SJCRH30 (cell line): ENCODE results near the gene RBM28. TPM values are rescaled to one million over a fixed set of nuclear protein-coding genes. Genes with fewer than 3 reads are reported as not detected.
A peak's percentile ranks its signal among the peaks of the same experiment; 100 is the strongest.

Experiments used
- DNase-seq, 2 experiments: peaks; one replicate each; pipeline ENCODE4 v3.0.0-alpha.2; 2015 to 2020
- H3K27ac ChIP-seq: fragments of 250-450 bp; sonication (Bioruptor Pico); 2 replicates; pipeline ENCODE4 v1.5.1; 2020; ENCODE audit warnings: mild to moderate bottlenecking, moderate library complexity
- H3K27me3 ChIP-seq: fragments of 250-450 bp; sonication (Bioruptor Pico); 2 replicates; pipeline ENCODE4 v1.5.1; 2020; ENCODE audit warnings: mild to moderate bottlenecking, moderate library complexity
- H3K36me3 ChIP-seq: fragments of 250-450 bp; sonication (Bioruptor Pico); 2 replicates; pipeline ENCODE4 v1.5.1; 2020; ENCODE audit warnings: mild to moderate bottlenecking, moderate library complexity
- H3K4me1 ChIP-seq: fragments of 250-450 bp; sonication (Bioruptor Pico); 2 replicates; pipeline ENCODE4 v1.5.1; 2020; ENCODE audit warnings: mild to moderate bottlenecking, moderate library complexity
- H3K4me3 ChIP-seq: fragments of 250-450 bp; sonication (Bioruptor Pico); 2 replicates; pipeline ENCODE4 v1.5.1; 2020; ENCODE audit warnings: mild to moderate bottlenecking, moderate library complexity
- H3K9me3 ChIP-seq: fragments of 250-450 bp; sonication (Bioruptor Pico); replicated peaks from 2 replicates; pipeline ENCODE4 v1.5.1; 2020; ENCODE audit warnings: mild to moderate bottlenecking, moderate library complexity
- total RNA-seq: library from RNA; depleted of rRNA; stranded (reverse); fragments of >200 nt; shearing (Covaris generic); gene quantifications from 2 replicates; pipeline ENCODE4 v1.2.3, GENCODE V29; 2014

Gene RBM28
- total RNA-seq, 1 experiment from 2014 or later, result 49.7 TPM

GRCh38 chr7:128361411-128362379 is 18.0 kb upstream of the RBM28 start, which contains the start of gene PRRT4:
Gene PRRT4, minus strand, starts transcription at chr7:128361690.
- no peaks in the 10 kb centered on the region for H3K36me3 ChIP-seq
- H3K9me3 ChIP-seq, result no peaks in the 10 kb centered on the region
- H3K4me3 ChIP-seq, result peak within 1 kb of the TSS; percentile 62
- peak; percentile 42 to 58 for DNase-seq
- no peak within 1 kb of the TSS for H3K27ac ChIP-seq
- peaks cover 6% of the 10 kb centered on the region; the same call in 1 of the 2 replicates for H3K4me1 ChIP-seq
- no peaks in the 10 kb centered on the region for H3K27me3 ChIP-seq

- 0 out of 2 replicates have a peak, but pooled peaks cover 2% of the 10 kb centered on the region for H3K4me1 ChIP-seq
- H3K27ac ChIP-seq, result no peak overlapping the region
- no peak for DNase-seq
- no peaks in the 10 kb centered on the region for H3K9me3 ChIP-seq
- H3K27me3 ChIP-seq, result no peaks in the 10 kb centered on the region
- H3K36me3 ChIP-seq, result no peaks in the 10 kb centered on the region
- peak overlapping the region; percentile 62 for H3K4me3 ChIP-seq
Observed at GRCh38 chr7:128360359-128360678, 16.6 kb upstream of the RBM28 start.

- H3K4me3 ChIP-seq, result no peak overlapping the region
- H3K9me3 ChIP-seq, result no peaks in the 10 kb centered on the region
- no peak overlapping the region for H3K27ac ChIP-seq
- no peak for DNase-seq
- H3K36me3 ChIP-seq, result no peaks in the 10 kb centered on the region
- H3K27me3 ChIP-seq, result no peaks in the 10 kb centered on the region
- H3K4me1 ChIP-seq, result 0 out of 2 replicates have a peak, but pooled peaks cover 2% of the 10 kb centered on the region
Observed at GRCh38 chr7:128359939-128360338, 16.2 kb upstream of the RBM28 start.

- no peak for DNase-seq
- Histone ChIP-seq H3K27me3 (no peaks in the 10 kb centered on the region), H3K27ac (no peak overlapping the region), H3K4me3 (no peak overlapping the region), H3K9me3 (no peaks in the 10 kb centered on the region), H3K4me1 (0 out of 2 replicates have a peak, but pooled peaks cover 2% of the 10 kb centered on the region), H3K36me3 (no peaks in the 10 kb centered on the region)
Observed at GRCh38 chr7:128359336-128359735, 15.6 kb upstream of the RBM28 start.

DNA sequence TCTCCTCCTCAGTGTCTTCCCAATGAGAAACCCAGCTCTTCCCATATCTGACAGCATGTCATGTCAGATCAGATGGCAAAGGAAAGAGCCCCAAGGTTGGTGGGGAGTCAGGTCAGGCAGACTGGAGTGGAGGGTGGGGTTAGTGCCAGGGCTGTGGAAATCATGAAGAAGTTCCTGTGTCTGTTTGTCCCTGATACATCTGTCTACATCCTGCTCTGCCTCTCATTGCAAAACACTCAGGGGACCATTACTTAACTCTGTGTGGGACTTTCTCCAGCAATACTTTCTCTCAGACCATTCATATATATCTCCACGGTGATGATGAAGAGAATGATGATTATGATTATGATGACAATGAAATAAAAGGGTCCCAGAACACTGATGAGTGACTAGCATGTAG is 14.5 kb upstream of the RBM28 start:
- Histone ChIP-seq H3K27ac (no peak overlapping the region), H3K9me3 (no peaks in the 10 kb centered on the region), H3K36me3 (no peaks in the 10 kb centered on the region), H3K27me3 (no peaks in the 10 kb centered on the region), H3K4me1 (0 out of 2 replicates have a peak, but pooled peaks cover 2% of the 10 kb centered on the region), H3K4me3 (no peak overlapping the region)
- no peak for DNase-seq

DNA sequence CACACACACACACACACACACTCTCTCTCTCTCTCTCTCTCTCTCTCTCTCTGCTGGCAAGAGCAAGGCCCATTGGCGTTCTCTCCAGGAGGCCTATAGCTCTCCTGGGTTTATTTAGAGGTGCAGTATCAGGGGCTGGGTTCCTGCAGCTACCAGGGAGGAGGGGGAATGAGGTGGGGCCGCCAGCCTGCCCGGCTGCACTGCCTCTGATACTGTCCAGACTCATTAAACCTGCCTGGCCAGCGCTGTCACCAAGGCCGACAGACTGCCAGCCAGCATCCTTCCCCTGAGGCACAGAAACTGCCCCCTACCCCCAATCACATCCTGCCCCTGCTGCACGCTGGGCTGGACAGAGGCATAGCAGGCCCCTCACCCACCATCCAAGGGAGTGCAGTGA is 13.5 kb upstream of the RBM28 start:
- 0 out of 2 replicates have a peak, but pooled peaks cover 2% of the 10 kb centered on the region for H3K4me1 ChIP-seq
- H3K4me3 ChIP-seq, result no peak overlapping the region
- no peak overlapping the region for H3K27ac ChIP-seq
- H3K9me3 ChIP-seq, result no peaks in the 10 kb centered on the region
- no peaks in the 10 kb centered on the region for H3K27me3 ChIP-seq
- no peaks in the 10 kb centered on the region for H3K36me3 ChIP-seq
- no peak for DNase-seq

DNA sequence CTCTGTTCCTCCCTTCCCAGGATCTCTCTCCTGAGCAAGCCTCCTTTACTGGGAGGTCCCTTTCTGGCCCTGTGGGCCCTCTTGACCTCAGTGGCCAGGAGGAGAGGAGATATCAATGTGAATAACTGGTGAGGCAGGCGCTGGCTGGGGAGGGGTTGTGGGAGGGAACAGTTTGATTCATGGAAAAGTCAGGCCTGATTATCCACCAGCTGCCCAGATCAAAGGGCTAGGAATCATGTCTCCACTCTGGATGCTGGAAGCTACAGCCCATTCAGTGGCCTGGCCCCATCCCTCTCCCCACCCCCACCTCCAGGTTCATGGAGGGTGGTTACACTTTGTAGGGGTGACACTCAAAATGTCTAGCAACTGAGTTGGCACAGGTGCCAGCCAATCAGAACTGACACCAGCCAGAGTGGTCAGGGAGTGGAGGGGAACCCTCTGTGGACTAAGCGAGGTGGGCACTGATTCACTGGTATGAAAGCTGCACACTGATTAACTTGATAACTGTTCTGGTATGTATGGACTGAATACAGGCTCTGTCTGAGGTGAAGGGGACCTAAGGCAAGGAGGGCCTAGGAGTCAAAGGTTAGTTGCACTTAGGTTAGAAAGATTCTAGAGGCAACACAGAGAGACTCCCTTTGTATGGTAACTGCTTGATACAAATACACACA is 13.0 kb upstream of the RBM28 start:
- Histone ChIP-seq H3K27ac (no peak overlapping the region), H3K36me3 (no peaks in the 10 kb centered on the region), H3K27me3 (no peaks in the 10 kb centered on the region), H3K9me3 (no peaks in the 10 kb centered on the region), H3K4me3 (no peak overlapping the region), H3K4me1 (no peaks in the 10 kb centered on the region)
- DNase-seq, result no peak

- Histone ChIP-seq H3K36me3 (no peaks in the 10 kb centered on the region), H3K4me3 (no peak overlapping the region), H3K4me1 (peaks cover 8% of the 10 kb centered on the region; the same call in 1 of the 2 replicates), H3K27ac (no peak overlapping the region), H3K27me3 (no peaks in the 10 kb centered on the region), H3K9me3 (no peaks in the 10 kb centered on the region)
- no peak for DNase-seq
Observed at GRCh38 chr7:128353610-128354009, 9.9 kb upstream of the RBM28 start.

GRCh38 chr7:128353189-128353588 is 9.5 kb upstream of the RBM28 start:
- Histone ChIP-seq H3K9me3 (no peaks in the 10 kb centered on the region), H3K27me3 (no peaks in the 10 kb centered on the region), H3K27ac (no peak overlapping the region), H3K4me3 (no peak overlapping the region), H3K4me1 (peaks cover 8% of the 10 kb centered on the region; the same call in 1 of the 2 replicates), H3K36me3 (no peaks in the 10 kb centered on the region)
- DNase-seq, result no peak

DNA sequence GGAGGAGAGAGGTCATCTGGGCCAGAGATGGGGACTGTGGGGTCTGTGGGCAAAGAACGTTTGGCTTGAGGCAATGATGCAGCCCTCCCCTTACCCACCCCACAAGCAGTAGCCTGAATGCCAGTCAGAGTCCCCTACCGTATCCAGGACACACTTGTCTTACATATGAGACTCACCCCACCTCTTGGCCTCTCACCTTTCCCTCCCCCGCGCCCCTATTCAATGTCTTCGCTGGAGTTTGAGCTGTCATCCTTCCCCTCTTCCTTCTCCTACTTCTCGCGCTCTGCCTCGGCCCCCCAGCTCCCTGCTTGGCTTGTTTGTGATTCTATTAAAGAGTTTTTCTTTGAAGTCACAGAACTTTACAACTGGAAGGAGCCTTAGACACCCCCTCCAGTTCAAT is 8.9 kb upstream of the RBM28 start:
- Histone ChIP-seq H3K36me3 (no peaks in the 10 kb centered on the region), H3K27ac (no peak overlapping the region), H3K4me1 (peaks cover 8% of the 10 kb centered on the region; the same call in 1 of the 2 replicates), H3K4me3 (no peak overlapping the region), H3K9me3 (no peaks in the 10 kb centered on the region), H3K27me3 (no peaks in the 10 kb centered on the region)
- no peak for DNase-seq

DNA sequence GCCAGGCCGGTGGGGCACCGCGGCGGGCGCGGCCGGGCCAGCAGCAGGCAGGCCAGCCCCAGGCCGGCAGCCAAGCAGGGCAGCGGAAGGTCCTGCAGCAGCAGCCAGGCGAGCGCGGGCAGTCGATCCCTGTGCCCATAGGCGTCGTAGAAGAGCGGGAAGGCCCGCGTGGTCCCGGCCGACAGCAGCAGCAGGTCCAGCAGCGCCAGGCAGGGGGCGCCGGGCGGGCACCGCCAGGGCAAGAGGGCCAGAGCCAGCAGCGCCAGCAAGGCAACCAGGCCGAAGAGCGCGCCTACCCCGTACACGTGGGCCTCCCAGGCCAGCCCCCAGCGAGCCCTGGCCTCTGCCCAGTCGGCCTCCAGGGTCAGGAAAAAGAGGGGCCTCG is 8.4 kb upstream of the RBM28 start:
- H3K27ac ChIP-seq, result no peak overlapping the region
- no peak for DNase-seq
- no peaks in the 10 kb centered on the region for H3K36me3 ChIP-seq
- H3K4me3 ChIP-seq, result no peak overlapping the region
- H3K4me1 ChIP-seq, result peaks cover 8% of the 10 kb centered on the region; the same call in 1 of the 2 replicates
- H3K27me3 ChIP-seq, result no peaks in the 10 kb centered on the region
- no peaks in the 10 kb centered on the region for H3K9me3 ChIP-seq

- Histone ChIP-seq H3K9me3 (no peaks in the 10 kb centered on the region), H3K4me3 (no peak overlapping the region), H3K4me1 (peaks cover 8% of the 10 kb centered on the region; the same call in 1 of the 2 replicates), H3K27me3 (no peaks in the 10 kb centered on the region), H3K27ac (no peak overlapping the region), H3K36me3 (no peaks in the 10 kb centered on the region)
- DNase-seq, result no peak
Observed at GRCh38 chr7:128351296-128352152, 7.8 kb upstream of the RBM28 start.

DNA sequence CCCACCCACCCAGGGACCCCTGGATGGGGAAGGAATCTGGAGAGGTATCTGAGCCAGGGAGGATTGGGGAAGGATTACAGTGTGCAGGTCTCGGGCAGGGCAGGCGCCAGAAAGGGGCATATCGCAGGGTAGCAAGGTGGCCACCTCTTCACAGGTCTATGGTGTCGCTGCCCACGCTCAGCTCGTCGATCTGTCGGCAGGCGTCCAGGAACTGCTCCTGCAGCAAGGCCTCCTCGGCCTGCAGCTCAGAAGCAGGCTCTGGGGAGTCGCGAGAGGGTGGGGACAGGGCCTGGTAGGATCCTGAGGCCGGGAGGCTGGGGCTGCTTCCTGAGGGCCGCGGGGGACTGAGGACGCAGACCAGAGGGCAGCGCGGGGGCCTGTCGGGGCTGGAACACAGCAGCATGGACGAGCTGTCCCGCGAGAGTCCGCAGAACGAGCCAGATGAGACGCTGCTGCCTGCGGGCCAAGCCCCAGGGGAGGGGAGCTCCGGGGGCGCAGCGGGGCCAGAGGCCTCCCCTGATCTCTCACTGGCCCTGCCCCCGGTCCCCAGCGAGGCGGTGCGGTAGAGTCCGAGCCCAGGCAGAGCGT is 7.1 kb upstream of the RBM28 start:
- no peak for DNase-seq
- H3K27me3 ChIP-seq, result no peaks in the 10 kb centered on the region
- no peaks in the 10 kb centered on the region for H3K36me3 ChIP-seq
- H3K4me3 ChIP-seq, result no peak overlapping the region
- H3K27ac ChIP-seq, result no peak overlapping the region
- peaks cover 8% of the 10 kb centered on the region; the same call in 1 of the 2 replicates for H3K4me1 ChIP-seq
- H3K9me3 ChIP-seq, result no peaks in the 10 kb centered on the region

DNA sequence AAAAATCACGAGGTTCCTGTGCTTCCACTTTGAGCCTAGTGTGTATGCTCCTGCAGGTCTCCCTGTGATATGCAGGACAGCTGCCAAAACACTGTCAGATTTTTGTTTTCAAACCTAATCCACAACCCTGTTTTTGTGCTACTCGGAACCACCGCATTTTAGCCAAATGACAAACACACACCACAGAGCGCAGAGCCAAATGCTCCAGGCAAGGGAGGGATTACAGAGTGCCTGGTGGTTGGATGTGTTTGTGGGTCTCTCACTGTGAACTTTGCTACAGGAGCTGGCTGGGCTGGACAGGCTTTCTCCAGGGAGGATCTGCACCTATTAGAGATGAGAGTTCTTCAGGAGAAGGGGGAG is 5.7 kb upstream of the RBM28 start:
- H3K4me3 ChIP-seq, result no peak overlapping the region
- H3K4me1 ChIP-seq, result peaks cover 8% of the 10 kb centered on the region; the same call in 1 of the 2 replicates
- peak in 1 of 2 experiments; percentile 49 for DNase-seq
- no peaks in the 10 kb centered on the region for H3K9me3 ChIP-seq
- H3K36me3 ChIP-seq, result no peaks in the 10 kb centered on the region
- no peaks in the 10 kb centered on the region for H3K27me3 ChIP-seq
- no peak overlapping the region for H3K27ac ChIP-seq
